Retinal pigment epithelial cell (primary cell): Measurements from ENCODE around the gene MET.

Source experiments
- DNase-seq: peaks from one replicate; pipeline ENCODE4 v3.0.0-alpha.2; 2010; ENCODE audit warnings: low read depth
- H3K4me3 ChIP-seq: 2 replicates; pipeline ENCODE4 v1.5.1; 2011; ENCODE audit warnings: mild to moderate bottlenecking, low read length, control low read depth, moderate library complexity
- CTCF ChIP-seq: conservative IDR thresholded peaks from 2 replicates; pipeline ENCODE4 v1.5.1; 2011; ENCODE audit warnings: low read depth, low read length, control low read depth, inconsistent platforms

The MET gene

GRCh38 chr7:116707289-116707688, 35.3 kb downstream of the MET start:
- no peak overlapping the region for H3K4me3 ChIP-seq
- TF ChIP-seq CTCF = no peak
- no peak for DNase-seq

- no peak for TF ChIP-seq CTCF
- DNase-seq = no peak
- H3K4me3 ChIP-seq = no peak overlapping the region
Observed at GRCh38 chr7:116708248-116708647, 36.3 kb downstream of the MET start.

GRCh38 chr7:116708861-116709260, 36.9 kb downstream of the MET start:
- no peak for TF ChIP-seq CTCF
- no peak for DNase-seq
- H3K4me3 ChIP-seq = no peak overlapping the region

- no peak overlapping the region for H3K4me3 ChIP-seq
- no peak for DNase-seq
- TF ChIP-seq CTCF = no peak
Observed at GRCh38 chr7:116709336-116709735, 37.3 kb downstream of the MET start.

- H3K4me3 ChIP-seq = no peak overlapping the region
- DNase-seq = no peak
- TF ChIP-seq CTCF = no peak
Observed at GRCh38 chr7:116710764-116711452, 38.9 kb downstream of the MET start.

- no peak overlapping the region for H3K4me3 ChIP-seq
- TF ChIP-seq CTCF = no peak
- DNase-seq = no peak
Observed at GRCh38 chr7:116711790-116712189, 39.8 kb downstream of the MET start.

GRCh38 chr7:116713500-116713899, 41.5 kb downstream of the MET start:
- no peak for DNase-seq
- TF ChIP-seq CTCF = no peak
- H3K4me3 ChIP-seq = no peak overlapping the region
